Femur (tissue), 1 donor: ENCODE results near the gene CACNA2D1.

Experiments used
- DNase-seq: peaks from one replicate; pipeline ENCODE4 v3.0.0-alpha.2; 2017

The CACNA2D1 gene

DNA sequence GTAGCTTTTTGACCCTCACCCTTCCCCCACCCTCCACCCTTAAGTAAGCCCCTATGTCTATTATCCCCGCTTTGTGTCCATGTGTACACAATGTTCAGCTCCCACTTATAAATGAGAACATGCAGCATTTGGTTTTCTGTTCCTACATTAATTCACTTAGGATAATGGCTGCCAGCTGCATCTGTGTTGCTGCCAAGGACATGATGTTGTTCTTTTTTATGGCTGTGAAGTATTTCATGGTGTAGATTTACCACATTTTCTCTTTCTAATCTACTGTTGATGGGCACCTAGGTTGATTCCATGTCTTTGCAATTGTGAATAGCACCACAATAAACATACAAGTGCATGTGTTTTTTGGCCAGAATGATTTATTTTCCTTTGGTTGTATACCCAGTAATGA lies 232.2 kb downstream of the CACNA2D1 start:
- no peak for DNase-seq

DNA sequence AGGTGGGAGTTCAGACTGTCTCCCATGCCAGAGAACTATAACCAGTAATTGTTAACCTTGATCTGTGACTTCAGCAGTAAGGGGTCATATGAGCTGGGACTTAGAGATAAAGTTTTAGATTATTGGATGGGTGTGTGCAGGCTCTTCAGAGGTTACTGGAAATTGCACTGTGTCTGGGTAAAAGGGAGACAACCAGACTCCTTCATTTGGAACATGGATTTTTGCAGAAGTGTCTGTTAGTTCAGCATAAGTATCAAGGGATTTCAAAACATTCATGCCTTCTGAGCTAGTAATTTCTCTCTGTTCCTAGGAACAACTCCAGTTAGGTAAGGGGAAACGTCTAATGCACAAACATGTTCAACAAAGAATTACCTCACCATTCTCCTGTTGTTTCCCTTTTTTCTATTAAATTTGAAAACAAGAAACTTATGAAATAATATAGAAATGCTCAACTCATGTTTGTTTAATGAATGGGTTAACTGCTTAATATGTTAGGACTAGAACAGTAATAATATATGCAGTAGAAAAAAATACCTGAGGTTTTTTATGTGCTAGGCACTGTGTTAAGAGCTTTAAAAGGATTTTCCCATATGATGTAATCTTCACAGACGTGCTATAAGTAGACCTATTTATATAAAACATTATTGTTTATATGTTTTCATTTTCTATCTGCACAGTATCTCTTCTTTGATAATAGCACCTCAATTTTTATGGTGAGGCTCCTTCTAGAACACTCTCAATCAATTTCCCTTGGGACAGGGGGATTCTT lies 233.0 kb downstream of the CACNA2D1 start:
- DNase-seq, result no peak

DNA sequence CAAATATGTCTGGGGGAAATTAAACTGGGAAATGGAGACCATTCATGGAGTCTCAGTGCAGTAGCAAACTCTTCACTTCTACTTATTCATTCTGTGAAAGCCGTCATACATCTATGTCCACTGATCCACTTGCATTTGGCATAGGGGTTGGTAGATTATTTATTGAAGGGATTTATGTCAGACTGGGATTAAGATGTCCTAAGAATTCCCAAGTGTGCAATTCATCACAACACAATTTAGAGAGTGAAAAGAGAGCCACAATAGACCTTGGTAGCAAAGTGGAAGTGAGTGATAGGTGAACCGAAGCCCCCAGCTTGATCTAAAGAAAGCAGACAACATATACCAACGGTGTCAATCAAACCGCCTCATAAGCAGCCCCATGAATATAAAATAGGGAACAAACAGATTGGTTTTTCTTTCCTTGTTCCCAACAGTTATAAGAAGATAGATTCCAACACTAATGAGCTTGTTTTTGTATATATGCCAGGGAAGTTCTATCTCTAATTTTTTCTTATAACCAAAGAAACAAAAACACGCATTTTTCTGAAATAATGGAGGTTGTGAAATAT lies 234.3 kb downstream of the CACNA2D1 start:
- DNase-seq, result no peak

DNA sequence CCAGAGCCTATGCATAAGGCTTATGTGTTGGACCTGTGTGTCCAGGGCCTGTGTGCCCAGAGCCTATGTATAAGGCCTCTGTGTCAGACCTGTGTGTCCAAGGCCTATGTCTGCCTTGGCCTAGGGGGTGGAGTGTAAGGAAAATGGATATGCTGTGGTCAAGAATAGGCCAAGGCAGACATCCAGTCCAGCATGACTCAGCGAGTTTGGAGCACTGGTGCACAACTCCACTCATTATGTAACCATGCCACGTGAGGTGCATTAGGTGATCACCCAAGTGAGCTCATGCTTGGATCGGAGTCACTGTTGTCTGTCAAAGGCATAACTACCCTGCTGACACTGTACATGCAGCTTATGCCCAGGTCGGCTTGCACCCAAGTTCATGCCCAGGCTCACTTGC lies 238.9 kb downstream of the CACNA2D1 start:
- DNase-seq, result no peak

DNA sequence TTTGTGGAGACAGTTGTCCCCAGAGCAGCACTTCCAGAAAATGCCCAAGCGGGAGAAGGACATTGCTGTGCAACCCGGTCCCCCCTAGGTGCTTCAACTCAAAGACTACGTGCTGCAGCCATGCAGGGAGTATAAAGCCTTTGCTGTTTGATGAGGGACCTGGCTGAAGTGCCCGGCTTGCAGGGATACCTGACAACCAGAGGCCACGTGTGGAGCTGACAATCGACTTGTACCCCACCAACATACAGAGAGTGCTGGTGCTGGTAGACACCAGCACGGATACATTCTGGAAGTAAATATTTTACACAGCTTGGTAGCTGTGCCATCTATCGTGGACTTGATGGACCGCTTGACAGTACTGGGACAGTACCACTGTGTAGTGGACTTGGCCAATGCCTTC lies 240.6 kb downstream of the CACNA2D1 start:
- no peak for DNase-seq

DNA sequence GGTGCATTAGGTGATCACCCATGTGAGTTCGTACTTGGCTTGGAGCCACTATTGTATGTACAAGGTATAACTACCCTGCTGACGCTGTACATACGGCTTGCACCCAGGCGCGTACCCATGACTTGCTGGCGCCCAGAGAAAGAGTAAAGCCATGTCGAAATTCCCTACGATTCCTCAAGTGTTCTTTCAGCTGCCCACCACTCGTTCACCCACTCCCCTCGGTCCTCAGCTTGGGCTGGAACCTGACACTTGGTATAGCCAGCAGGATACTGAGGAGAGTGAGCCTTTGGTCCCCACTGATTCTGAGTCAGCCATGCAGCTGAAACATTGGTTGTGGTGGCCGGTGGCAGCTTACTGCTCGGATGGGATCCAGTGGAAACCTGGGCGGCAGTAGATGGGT lies 241.5 kb downstream of the CACNA2D1 start:
- DNase-seq, result no peak

DNA sequence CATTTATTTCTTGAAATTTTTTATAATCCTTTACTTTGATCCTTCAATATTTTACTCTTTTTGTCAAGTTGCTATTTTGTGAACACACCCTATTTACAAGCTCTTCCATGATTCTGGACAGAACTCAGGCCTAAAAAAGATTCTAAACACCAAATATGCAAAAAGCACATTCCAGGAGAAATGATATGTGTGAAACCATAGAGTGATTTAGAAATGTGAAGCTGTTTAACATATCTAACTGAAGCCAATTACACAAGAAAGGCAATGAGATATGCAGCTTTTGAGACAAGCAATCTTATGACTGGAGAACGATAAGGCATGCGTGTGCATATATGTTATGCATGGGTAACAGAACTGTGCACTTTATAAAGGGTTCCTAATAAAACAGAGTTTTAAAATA lies 243.0 kb downstream of the CACNA2D1 start:
- no peak for DNase-seq

DNA sequence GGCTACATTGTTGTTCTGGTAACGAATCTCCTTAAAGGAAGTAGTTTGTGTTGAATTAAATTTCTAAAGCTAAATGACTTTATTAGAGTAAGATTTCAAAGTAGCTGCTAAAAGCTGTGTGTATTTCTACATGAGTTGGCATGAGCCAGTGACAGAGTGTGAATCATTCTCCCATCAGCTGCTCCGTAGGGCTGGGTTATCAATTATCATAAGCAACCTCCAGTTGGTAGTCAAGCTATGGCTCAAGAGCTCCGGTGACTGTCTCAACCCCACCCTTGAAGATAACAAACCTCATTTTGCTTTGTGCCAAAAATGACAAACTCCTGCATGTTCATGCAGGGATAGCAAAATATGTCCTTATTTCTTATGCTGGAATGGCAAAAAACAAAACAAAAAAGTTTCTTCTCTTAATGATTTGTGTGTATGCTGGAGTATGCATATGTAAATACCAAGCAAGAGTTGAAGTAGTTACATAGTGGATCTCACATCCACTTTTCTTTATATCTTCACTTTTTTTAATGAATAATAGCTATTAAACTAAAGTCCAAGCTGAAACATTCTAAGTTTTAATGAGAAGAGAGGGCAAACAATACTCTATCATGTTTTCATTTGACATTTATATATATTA lies 249.4 kb downstream of the CACNA2D1 start:
- DNase-seq, result no peak

DNA sequence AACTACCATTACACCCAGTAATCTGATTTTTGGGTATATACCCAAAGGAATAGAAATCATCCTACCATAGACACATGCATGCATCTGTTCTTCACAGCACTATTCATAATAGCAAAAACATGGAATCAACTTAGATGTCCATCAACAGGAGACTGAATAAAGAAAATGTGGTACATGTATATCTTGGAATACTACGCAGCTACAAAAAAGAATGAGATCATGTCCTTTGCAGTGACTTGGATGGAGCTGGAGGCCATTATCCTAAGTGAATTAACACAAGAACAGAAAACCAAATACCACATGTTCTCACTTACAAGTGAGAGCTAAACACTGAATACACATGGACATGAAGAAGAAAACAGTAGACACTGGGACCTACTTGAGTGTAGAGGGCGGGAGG lies 254.9 kb downstream of the CACNA2D1 start:
- no peak for DNase-seq

DNA sequence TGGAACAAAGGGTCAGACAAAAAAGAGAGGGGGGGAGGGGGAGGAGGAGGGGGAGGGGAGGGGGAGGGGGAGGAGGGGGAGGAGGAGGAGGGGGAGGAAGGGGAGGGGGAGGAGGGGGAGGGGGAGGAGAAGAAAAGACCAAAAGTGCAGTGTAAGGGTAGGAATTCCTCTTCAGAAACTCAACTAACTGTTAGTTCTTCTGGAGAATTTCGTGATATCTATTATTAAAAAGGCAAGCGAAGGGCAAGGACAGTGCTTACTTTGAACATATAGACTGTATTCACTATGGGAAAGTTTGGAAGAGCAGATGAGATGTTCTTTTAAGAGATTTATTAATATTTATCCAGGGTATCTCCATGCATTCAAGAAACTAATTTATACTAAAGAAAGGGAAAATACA lies 258.1 kb downstream of the CACNA2D1 start:
- DNase-seq, result no peak

DNA sequence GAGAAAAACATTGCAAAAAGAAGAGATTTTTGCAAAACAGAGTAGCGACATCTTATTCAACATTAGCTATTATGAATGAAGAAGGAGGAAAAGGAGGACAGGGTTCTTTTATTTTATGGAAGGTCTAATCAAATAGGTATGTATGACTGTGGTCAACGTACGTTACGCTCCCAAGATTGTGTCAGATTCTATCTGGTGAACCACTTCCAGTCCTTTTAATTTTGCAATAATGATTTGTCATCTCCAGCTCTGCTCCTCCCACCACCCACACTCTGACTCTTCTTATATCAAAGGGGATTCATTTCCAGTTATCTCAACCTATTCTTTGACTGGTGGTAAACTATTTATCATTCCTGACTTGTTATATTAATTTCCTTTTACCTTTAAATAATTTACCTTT lies 259.9 kb downstream of the CACNA2D1 start:
- no peak for DNase-seq

DNA sequence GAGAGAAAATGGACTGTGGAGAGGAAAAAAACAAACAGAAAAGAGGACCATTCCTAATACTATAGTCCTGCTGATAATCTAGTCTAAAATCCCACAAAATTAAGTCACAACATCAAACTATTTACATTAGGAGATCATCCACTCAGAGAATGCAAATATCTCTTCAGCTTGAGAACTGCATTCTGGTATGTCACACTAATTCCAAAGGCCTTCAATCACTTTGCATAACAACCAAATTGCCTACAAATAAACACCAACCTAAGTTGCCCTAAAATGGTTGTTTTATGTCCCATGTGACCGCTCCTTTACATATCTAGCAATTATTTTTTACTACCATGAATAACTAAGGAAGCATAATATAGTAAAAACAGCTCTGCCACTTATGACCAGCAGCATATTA lies 264.3 kb downstream of the CACNA2D1 start:
- no peak for DNase-seq

DNA sequence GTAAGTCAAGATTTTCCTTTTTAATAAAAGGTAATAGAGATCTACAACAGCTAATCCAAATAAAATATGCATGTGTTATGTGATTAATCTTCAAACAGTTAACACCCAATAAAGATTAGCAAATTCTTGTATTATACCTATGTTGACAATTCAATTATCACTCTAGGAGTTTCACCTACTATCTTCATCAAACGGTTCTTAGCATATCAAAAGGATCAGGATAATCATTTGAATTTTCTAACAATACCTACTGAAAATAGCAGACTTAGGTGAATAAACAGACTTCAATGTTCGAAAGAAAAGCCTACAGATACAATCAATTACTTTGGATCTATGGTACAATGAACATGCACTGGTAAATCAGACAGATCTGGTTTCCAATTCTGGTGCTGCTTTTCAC lies 268.3 kb downstream of the CACNA2D1 start:
- DNase-seq, result no peak

DNA sequence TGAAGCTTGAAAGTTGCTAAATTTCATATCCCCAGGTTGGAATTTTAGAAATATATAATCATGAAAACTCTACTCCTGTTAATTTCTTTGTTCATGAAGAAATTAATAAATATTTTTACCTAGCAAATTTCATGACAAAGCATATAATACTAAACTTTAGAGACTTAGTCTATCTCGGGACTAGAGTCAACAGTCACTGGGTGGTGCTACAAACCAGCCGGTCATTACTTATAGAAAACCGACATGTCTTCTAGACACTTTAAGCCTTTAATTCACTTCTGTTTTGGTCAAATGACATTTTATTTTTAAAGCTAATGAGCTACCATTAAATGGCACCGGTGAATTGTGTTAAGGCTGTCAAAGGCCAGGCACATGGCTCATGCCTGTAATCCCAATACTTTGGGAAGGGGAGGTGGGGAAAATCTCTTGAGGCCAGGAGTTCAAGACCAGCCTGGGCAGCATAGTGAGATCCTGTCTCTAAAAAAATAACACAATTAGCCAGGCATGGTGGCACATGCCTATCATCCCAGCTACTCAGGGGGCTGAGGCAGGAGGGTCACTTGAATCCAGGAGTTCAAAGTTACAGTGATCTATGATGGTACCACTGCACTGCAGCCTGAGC lies 270.1 kb downstream of the CACNA2D1 start:
- DNase-seq, result no peak

DNA sequence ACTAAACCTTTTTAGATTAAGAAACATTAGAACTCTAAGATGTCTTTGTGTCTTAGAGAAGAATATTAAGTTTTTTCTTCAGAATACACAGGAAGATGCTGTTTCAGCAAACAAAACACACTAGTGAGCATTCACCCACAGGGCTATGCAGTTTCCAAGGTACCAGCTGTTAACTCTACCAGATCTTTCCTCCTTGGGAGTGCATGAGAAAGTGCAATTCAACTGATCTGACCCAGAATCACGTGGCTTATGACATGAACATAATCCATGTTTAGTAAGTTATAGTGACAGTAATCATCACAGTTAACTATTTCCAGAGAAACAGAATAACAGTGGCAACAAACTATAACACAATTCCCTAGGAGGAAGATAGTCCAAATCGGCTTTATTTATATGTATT lies 270.7 kb downstream of the CACNA2D1 start:
- no peak for DNase-seq

DNA sequence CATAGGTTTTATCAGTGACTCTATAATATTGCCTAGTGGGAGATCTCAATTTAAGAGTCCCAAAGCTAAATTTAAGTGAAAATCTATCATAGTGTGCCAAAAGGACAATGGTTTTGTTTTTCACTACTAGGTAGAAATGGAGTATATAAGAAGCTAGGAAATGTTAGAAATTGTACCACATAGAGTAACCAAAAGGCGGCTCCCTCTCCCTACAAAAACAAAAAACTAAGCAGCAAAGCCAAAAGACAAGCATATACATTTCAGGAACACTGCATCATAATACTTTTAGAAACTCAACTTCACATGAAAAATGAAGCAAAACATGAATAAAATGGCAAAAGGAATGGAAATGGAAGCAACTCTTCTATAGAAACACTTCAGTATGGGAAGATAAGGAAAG lies 271.6 kb downstream of the CACNA2D1 start:
- DNase-seq, result no peak

DNA sequence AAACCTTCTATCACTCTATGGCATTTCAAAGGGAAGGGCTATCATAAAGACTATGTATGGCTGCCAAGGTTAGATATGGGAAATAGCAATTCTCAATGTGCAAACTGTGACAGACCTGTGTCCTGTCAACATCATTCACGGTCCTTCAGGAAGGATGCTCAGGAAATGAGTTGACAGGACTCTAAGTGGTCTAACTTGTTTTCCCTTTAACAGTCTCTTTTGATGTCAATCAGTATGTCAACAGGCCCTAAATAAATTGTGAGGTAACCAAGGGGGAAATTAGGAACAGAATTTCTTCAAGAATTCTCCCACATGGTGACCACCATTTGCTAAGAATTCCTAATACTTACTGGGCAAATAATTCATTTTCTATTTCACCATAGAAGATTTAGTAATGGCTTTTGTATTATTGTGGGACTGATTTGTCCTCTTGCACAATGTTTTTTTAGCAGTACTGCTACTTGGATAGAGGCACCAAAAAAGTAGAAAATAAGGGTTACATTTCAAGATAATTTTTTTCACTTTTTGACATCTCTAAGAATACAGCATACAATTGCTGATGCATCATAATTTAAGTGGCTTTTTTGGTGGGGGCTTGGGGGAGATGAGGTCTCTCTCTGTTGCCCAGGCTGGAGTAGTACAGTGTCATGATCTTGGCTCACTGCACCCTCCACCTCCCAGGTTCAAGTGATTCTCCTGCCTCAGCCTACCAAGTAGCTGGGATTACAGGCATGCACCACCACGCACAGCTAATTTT lies 275.8 kb downstream of the CACNA2D1 start:
- DNase-seq, result no peak

DNA sequence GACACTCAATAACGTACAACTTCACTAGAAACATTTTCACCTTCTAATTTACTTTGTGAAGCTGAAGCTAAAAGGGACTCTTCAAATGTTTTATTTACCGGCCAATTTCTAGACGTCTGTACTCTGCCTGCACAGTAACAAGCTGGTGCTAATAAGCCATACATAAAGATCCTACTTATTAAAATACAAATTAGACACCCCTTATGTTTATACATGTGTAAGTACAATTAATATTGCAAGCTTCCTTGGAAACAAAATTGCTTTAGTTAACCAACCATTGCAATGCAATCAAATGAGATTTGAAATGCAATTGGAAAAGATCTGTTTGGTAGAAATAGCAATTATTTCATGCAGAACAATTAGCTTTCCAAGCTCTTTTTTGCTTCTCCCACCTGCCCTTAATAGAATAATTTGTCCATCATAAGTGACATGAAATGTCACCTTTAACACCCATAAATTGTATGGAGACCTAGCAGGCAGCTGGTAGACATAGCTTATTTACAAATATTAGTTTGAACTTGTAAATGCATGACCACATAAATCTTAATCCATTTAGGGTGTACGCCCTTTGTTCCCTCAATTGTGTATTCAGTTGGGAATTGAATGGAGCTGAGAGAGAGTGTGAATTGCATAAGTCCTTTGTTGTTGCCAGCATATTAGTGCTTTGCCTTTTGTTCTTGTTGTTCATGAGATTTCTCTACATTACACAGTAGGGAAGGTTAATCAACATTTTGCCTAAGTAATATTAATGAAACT lies 277.1 kb downstream of the CACNA2D1 start:
- no peak for DNase-seq

DNA sequence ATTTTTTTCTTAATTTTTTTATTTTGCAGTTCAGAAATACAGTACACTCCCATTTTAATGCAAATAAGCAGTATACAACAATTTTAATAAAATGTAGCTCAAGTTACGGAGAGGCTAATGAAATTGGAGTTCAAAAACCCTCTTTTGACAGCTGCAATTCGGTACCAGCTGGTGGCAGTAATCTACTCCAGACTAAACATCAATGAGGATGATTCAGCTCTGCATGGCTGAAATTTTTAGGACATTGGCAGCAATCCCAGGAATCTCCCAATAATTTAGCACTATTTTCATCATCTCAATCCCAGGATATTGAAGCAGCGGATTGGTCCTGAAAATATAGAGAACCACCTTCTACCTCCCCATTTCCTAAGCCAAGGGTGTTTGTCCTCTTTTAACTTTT lies 278.8 kb downstream of the CACNA2D1 start:
- peak; percentile 20 for DNase-seq

DNA sequence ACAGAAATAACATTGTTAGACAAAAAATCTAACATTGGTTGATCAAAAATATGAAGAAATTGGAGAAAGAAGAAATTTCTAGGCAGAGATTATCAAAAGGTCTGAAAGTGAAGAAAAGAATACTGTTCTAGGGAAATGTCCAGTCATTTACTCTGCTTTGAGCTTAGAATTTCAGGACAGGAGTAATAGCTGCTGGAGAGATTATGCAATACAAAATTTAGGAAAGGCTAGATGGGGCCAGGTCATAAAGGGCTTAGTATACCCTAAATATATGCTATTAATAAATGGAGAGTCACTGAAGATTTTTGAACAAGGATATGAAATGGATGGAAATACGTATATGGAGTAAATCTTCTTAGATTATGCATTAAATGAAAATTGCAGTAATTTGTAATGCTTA lies 279.2 kb downstream of the CACNA2D1 start:
- no peak for DNase-seq

DNA sequence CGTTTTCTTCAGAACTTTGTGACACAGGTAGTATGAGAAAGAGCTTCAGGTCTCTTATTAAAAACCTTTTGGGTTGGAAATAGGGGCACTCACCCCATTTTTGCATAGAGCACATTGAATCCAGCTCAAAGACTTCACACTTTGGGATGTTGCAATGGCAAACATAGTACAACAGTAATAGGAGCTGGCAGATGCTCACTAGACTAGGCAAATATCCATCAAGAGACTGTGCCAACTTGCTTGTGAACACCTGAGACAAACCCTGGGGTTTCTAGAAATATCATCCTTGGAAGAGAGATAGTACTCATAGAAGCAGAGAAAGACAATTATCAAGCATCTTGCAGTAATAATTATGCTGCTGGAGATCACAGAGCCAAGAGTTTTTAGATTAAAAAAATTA lies 280.0 kb downstream of the CACNA2D1 start:
- no peak for DNase-seq

DNA sequence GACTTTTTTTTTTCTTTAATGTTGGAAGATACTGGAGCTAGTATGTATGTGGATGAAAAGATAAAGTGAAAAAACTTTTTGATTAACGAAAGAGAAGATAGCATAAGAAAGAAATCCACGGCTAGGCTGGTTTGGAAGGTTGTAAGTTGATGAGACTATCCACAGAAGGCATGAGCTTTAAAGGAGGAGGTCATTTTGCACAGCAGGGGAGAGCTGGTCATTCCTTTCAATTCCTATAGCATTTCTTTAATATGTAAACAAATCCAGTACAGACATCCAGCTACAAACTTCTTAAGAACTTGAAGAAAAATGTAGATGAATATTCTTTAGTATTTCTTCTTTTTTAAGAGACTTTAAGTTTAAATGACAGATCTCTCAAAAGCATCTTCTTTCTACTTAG lies 281.3 kb downstream of the CACNA2D1 start:
- no peak for DNase-seq

DNA sequence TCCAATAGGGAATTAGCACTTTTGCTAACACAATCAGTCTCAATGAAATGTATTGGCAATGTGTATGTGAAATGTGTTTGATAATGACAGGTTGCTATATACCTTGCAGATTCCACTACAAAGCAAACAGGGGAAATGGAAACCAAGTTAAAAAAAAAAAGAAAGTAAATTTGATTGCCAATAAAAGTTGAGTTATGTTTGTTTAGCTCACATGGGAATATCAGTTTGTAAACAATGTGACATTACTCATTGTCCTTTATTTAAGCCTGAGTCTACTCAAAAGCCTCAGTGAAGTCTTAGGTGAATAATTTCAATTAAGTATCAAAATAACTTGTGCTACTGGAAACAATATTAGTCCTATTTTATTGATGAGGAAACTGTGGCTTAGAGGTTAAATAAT lies 285.2 kb downstream of the CACNA2D1 start:
- no peak for DNase-seq
